ENCODE measurements around the gene NPRL2. TPM values are rescaled to one million over a fixed set of nuclear protein-coding genes. Genes with fewer than 3 reads are reported as not detected.

Gene NPRL2
- total RNA-seq, 1 experiment from 2014 or later: 29.8 TPM

- ChIA-PET POLR2A (no interaction called here), CTCF (no interaction called here)
- H3K4me1 Mint-ChIP-seq (ENCODE audit: low read depth, unreplicated experiment): no peaks in the 10 kb centered on the region
- no TSS peak for BruUV-seq (replicated peaks)
- DNase-seq: no peak
- intact Hi-C loops (cut with micrococcal nuclease; ENCODE audit: unreplicated experiment): no loop called here
- Histone ChIP-seq H3K27me3 (replicated peaks; ENCODE audit: control insufficient read depth, insufficient read depth, low read length) (no peaks in the 10 kb centered on the region), H3K4me3 (ENCODE audit: low read depth, low read length) (no peak overlapping the region), H3K9me3 (no peaks in the 10 kb centered on the region), H3K4me1 (no peaks in the 10 kb centered on the region), H3K36me3 (ENCODE audit: control insufficient read depth, insufficient read depth, low read length) (no peaks in the 10 kb centered on the region)
- H3K36me3 Mint-ChIP-seq (ENCODE audit: insufficient read depth, unreplicated experiment): no peaks in the 10 kb centered on the region
- H3K9me3 Mint-ChIP-seq (ENCODE audit: unreplicated experiment): no peaks in the 10 kb centered on the region
- no peak for TF ChIP-seq CTCF (IDR thresholded peaks at IDR 0.05; ENCODE audit: insufficient read depth in 1 of 2, low read depth in 1 of 2, low read length in 1 of 2, severe bottlenecking in 1 of 2, unreplicated experiment in 1 of 2)
- no peak overlapping the region for H3K27ac Mint-ChIP-seq (ENCODE audit: unreplicated experiment)
- no peak overlapping the region for H3K4me3 Mint-ChIP-seq (ENCODE audit: unreplicated experiment)
- H3K27me3 Mint-ChIP-seq (ENCODE audit: insufficient read depth, unreplicated experiment): peaks cover 13% of the 10 kb centered on the region
Observed at GRCh38 chr3:50378024-50378423, 27.4 kb upstream of the NPRL2 start.

- H3K36me3 Mint-ChIP-seq (ENCODE audit: insufficient read depth, unreplicated experiment): no peaks in the 10 kb centered on the region
- no peak overlapping the region for H3K27ac Mint-ChIP-seq (ENCODE audit: unreplicated experiment)
- intact Hi-C loops (cut with micrococcal nuclease; ENCODE audit: unreplicated experiment): no loop called here
- TF ChIP-seq CTCF (IDR thresholded peaks at IDR 0.05; ENCODE audit: insufficient read depth in 1 of 2, low read depth in 1 of 2, low read length in 1 of 2, severe bottlenecking in 1 of 2, unreplicated experiment in 1 of 2): peak; percentile 21 to 36
- H3K4me1 Mint-ChIP-seq (ENCODE audit: low read depth, unreplicated experiment): no peaks in the 10 kb centered on the region
- Histone ChIP-seq H3K4me3 (ENCODE audit: low read depth, low read length) (no peak overlapping the region), H3K36me3 (ENCODE audit: control insufficient read depth, insufficient read depth, low read length) (no peaks in the 10 kb centered on the region), H3K27me3 (replicated peaks; ENCODE audit: control insufficient read depth, insufficient read depth, low read length) (no peaks in the 10 kb centered on the region), H3K4me1 (no peaks in the 10 kb centered on the region), H3K9me3 (no peaks in the 10 kb centered on the region)
- ChIA-PET POLR2A (no interaction called here), CTCF (interaction anchor here (0.6 kb wide), 1 partner anchor 15 kb away, joined by 3 read pairs; no protein-coding TSS in a partner anchor)
- H3K27me3 Mint-ChIP-seq (ENCODE audit: insufficient read depth, unreplicated experiment): peaks cover 13% of the 10 kb centered on the region
- no peaks in the 10 kb centered on the region for H3K9me3 Mint-ChIP-seq (ENCODE audit: unreplicated experiment)
- no peak for DNase-seq
- no peak overlapping the region for H3K4me3 Mint-ChIP-seq (ENCODE audit: unreplicated experiment)
- no TSS peak for BruUV-seq (replicated peaks)
Observed at GRCh38 chr3:50375258-50375931, 24.8 kb upstream of the NPRL2 start.

GRCh38 chr3:50374363-50375257 lies 24.0 kb upstream of the NPRL2 start:
- DNase-seq: no peak
- ChIA-PET POLR2A (no interaction called here), CTCF (interaction anchor here (0.6 kb wide), 2 partner anchors 16 to 952 kb away, joined by 3 to 4 read pairs; no protein-coding TSS in a partner anchor)
- Mint-ChIP-seq H3K4me1 (ENCODE audit: low read depth, unreplicated experiment) (no peaks in the 10 kb centered on the region), H3K4me3 (ENCODE audit: unreplicated experiment) (no peak overlapping the region), H3K27me3 (ENCODE audit: insufficient read depth, unreplicated experiment) (peaks cover 9% of the 10 kb centered on the region), H3K36me3 (ENCODE audit: insufficient read depth, unreplicated experiment) (no peaks in the 10 kb centered on the region), H3K9me3 (ENCODE audit: unreplicated experiment) (no peaks in the 10 kb centered on the region), H3K27ac (ENCODE audit: unreplicated experiment) (no peak overlapping the region)
- Histone ChIP-seq H3K27me3 (replicated peaks; ENCODE audit: control insufficient read depth, insufficient read depth, low read length) (no peaks in the 10 kb centered on the region), H3K9me3 (no peaks in the 10 kb centered on the region), H3K36me3 (ENCODE audit: control insufficient read depth, insufficient read depth, low read length) (no peaks in the 10 kb centered on the region), H3K4me3 (ENCODE audit: low read depth, low read length) (no peak overlapping the region), H3K4me1 (no peaks in the 10 kb centered on the region)
- BruUV-seq (replicated peaks): no TSS peak
- intact Hi-C loops (cut with micrococcal nuclease; ENCODE audit: unreplicated experiment): no loop called here
- no peak for TF ChIP-seq CTCF (IDR thresholded peaks at IDR 0.05; ENCODE audit: insufficient read depth in 1 of 2, low read depth in 1 of 2, low read length in 1 of 2, severe bottlenecking in 1 of 2, unreplicated experiment in 1 of 2)
